HG02852 (cell line): ENCODE measurements around the gene CIPC.

Source experiments
- ATAC-seq: cut with Tn5 transposase; IDR thresholded peaks from one replicate; pipeline ENCODE4 v1.9.1; 2021; ENCODE audit warnings: mild to moderate bottlenecking, moderate library complexity; ENCODE audit not compliant: unreplicated experiment

The CIPC gene

GRCh38 chr14:77144412-77145115, 46.5 kb downstream of the CIPC start:
- ATAC-seq = no peak

GRCh38 chr14:77145975-77146740, 48.1 kb downstream of the CIPC start:
- ATAC-seq = no peak

DNA sequence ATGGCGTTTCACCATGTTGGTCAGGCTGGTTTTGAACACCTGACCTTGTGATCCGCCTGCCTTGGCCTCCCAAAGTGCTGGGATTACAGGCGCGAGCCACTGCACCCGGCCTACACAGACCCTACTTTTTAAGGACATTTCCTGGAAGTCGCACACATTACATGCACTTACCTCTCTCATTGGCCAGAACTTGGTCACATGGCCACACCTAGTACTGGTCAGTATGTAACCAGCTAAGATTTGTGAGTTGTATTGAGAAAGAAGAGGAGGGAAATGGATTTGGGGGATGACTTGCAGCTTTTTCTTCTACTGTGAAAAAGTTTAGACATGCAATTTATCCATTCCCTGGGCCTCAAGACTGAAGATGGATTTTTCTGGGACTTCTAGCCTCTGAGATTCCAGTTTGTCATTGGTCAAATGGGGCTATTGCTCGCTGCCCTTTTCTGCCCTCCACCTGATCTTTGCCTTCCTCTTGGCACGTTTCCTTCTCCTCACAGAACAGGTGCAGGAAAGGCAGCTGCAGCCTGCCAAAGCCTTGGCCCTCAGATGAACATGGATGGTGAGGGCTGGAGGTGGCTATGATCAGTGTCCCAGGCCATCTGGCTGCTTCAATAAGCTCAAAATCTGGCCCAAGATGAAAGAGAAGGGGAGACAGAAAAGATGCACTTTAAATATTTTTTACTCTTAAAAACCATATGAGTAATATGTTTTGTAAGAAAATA, 50.6 kb downstream of the CIPC start:
- ATAC-seq = no peak

- ATAC-seq = no peak
Observed at GRCh38 chr14:77151245-77151644, 53.2 kb downstream of the CIPC start.

DNA sequence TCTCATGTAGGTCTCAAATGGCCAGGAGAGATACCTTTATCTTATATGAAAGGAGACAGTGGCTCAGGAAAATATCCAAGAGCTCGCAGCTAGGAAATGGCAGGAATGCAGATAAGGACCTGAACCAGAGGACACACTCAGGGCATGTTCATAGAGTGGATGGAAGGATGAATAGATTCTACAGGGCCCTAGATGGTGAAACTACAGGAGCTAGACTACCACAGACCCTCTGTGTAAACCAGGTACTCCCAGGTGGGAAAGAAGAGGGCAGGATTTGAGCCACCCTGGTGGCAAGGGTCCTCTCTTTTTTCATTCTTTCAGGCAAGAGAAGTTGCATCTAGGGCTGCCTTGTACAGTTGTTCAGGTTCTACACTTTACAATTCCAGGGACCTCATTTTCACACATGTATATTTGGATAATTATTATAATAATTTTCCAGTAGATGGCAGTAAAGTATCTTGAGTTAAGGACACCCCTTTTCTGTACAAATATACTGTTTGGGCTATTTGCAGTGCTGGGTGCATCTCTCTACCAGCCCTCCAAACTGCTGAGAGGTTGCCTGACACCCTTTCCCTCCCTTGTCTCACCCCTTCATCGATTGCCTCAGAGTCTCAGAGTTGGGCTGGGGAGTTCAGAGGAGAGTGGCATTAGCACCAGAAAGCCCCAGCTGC, 54.0 kb downstream of the CIPC start:
- ATAC-seq = no peak

GRCh38 chr14:77153802-77154201, 55.7 kb downstream of the CIPC start:
- ATAC-seq = no peak

DNA sequence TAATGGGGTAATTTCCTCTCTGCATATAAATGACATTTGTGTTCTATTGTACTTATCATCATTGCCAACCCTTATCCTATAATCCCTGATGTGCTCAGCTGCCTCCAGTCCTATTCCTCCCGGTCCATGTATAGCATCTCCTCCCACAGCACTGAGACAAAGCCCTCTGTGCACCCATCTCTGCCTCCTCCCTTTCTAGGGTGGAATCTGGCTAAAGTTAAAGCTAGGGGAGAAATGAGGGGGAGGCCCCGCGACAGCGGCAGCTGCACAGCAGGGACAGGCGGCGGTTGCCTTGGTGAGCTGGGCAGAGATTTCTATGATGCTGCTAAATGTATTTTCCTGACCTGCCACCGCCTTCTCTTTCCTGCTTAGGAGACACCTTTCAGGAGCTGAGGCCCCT, 56.4 kb downstream of the CIPC start:
- ATAC-seq = no peak

DNA sequence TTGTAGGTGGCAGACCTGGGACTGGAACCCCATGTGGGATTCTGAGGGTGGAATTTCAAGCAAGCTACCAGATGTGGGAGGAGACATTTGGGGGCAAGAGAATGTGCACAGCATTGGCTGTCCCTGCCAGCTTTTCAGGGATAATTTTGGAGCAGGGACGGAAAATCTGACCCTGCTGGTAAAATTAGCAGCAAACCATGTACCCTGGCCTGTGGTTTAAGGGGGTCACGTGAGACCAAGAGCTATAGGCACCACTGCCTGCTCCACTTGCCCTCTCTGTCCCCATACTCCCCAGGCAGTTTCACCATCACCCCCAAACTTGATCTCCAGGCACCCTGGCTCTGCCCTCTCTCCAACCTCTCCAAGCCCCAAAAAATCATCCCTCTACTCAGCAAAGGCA, 57.0 kb downstream of the CIPC start:
- no peak for ATAC-seq

GRCh38 chr14:77157740-77158139, 59.7 kb downstream of the CIPC start:
- no peak for ATAC-seq

DNA sequence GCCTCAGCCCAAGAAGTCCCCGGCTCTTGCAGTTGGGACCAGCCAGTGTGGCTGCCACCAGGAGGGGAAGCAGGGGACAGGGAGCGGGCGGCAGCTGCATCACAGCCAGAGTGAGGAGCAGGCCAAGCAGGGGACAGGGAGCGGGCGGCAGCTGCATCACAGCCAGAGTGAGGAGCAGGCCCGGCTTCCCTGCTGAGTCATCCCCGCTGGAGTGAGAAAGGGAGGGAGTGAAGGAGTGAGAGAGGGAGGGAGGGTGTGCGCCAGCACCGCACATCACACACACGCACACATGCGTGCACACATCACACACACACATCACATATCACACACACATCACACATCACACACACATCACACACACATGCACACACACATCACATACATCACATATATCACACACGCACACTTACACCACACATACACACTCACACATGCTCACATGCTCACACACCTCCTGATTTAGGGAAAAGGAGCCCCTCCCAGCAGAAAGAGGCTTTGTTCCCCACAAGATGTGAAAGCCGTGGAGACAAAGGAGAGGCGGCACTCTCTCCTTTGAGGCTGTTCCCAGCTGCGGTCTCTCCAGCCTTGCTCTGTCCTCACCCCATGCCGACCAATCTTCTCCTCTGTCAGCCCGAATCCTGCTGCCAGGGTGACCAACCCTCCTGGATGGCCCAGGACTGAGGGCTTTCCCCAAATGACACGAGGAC, 60.3 kb downstream of the CIPC start:
- no peak for ATAC-seq

- ATAC-seq = no peak
Observed at GRCh38 chr14:77158882-77159255, 60.8 kb downstream of the CIPC start.

GRCh38 chr14:77161011-77161410, 63.0 kb downstream of the CIPC start:
- no peak for ATAC-seq
